Thoracic aorta (tissue), 2 donors: ENCODE measurements around the gene NDUFS1. TPM values are rescaled to one million over a fixed set of nuclear protein-coding genes. Genes with fewer than 3 reads are reported as not detected.

Source experiments
- ATAC-seq: fragments of 150-250 bp; one replicate; pipeline ENCODE4 v1.8.0; 2017; ENCODE audit warnings: low read depth; ENCODE audit not compliant: insufficient number of reproducible peaks, low FRiP score
- DNase-seq: peaks from one replicate; pipeline ENCODE4 v3.0.0-alpha.2; 2020; ENCODE audit warnings: low spot score
- H3K27ac ChIP-seq, 2 donors: fragments of 200-600 bp; sonication (generic); 1 replicate in 1 of 2; 2 replicates in 1 of 2; pipeline ENCODE4 v1.5.1; 2016; ENCODE audit warnings: mild to moderate bottlenecking in 2 of 2, moderate library complexity in 2 of 2
- H3K27me3 ChIP-seq: fragments of 200-600 bp; sonication (generic); replicated peaks from 2 replicates; pipeline ENCODE4 v1.6.0; 2016; ENCODE audit warnings: mild to moderate bottlenecking; ENCODE audit not compliant: insufficient read depth
- H3K36me3 ChIP-seq: fragments of 200-600 bp; sonication (generic); one replicate; pipeline ENCODE4 v1.5.1; 2016
- H3K4me1 ChIP-seq, 2 donors: fragments of 200-600 bp; sonication (generic); 1 replicate in 1 of 2; 2 replicates in 1 of 2; pipeline versions ENCODE4 v1.5.1 to v1.6.0; 2016; ENCODE audit warnings: low read depth in 2 of 2, mild to moderate bottlenecking in 1 of 2; ENCODE audit not compliant: control insufficient read depth in 1 of 2
- H3K4me3 ChIP-seq: fragments of 200-600 bp; sonication (generic); 2 replicates; pipeline ENCODE4 v1.5.1; 2016; ENCODE audit warnings: mild to moderate bottlenecking
- H3K9me3 ChIP-seq: fragments of 200-600 bp; sonication (generic); 2 replicates; pipeline ENCODE4 v1.5.1; 2016
- CTCF ChIP-seq: fragments of 200-600 bp; sonication (generic); IDR thresholded peaks from one replicate; pipeline ENCODE4 v1.5.1; 2019; ENCODE audit warnings: antibody characterized with exemption
- total RNA-seq, 2 donors: library from RNA; depleted of rRNA; stranded (reverse); fragments of >200 nt; gene quantifications; one replicate each; pipeline versions ENCODE4 v1.1.0 to v1.2.3, GENCODE V29; 2016

Gene NDUFS1
- total RNA-seq, 2 donors from 2014 or later: 63.0 to 115 TPM

- Histone ChIP-seq H3K4me3 (no peak overlapping the region), H3K27ac (no peak overlapping the region), H3K4me1 (peaks cover 0 to 4% of the 10 kb centered on the region in 2 donors), H3K27me3 (no peaks in the 10 kb centered on the region), H3K9me3 (no peaks in the 10 kb centered on the region), H3K36me3 (no peaks in the 10 kb centered on the region)
- ATAC-seq: no peak
- DNase-seq: no peak
- no peak for TF ChIP-seq CTCF
Observed at GRCh38 chr2:206075113-206075512, 84.1 kb downstream of the NDUFS1 start.

GRCh38 chr2:206071807-206072206, 87.4 kb downstream of the NDUFS1 start:
- Histone ChIP-seq H3K27ac (no peak overlapping the region), H3K4me1 (no peaks in the 10 kb centered on the region), H3K9me3 (no peaks in the 10 kb centered on the region), H3K27me3 (no peaks in the 10 kb centered on the region), H3K36me3 (no peaks in the 10 kb centered on the region), H3K4me3 (no peak overlapping the region)
- TF ChIP-seq CTCF: no peak
- DNase-seq: no peak
- ATAC-seq: no peak

GRCh38 chr2:206069417-206069816, 89.8 kb downstream of the NDUFS1 start:
- H3K9me3 ChIP-seq: no peaks in the 10 kb centered on the region
- ATAC-seq (no peak), DNase-seq (no peak)
- H3K36me3 ChIP-seq: no peaks in the 10 kb centered on the region
- no peaks in the 10 kb centered on the region for H3K27me3 ChIP-seq
- no peak for TF ChIP-seq CTCF
- no peak overlapping the region for H3K4me3 ChIP-seq
- H3K4me1 ChIP-seq: no peaks in the 10 kb centered on the region
- no peak overlapping the region for H3K27ac ChIP-seq

GRCh38 chr2:206068207-206068606, 91.0 kb downstream of the NDUFS1 start:
- Histone ChIP-seq H3K4me3 (no peak overlapping the region), H3K36me3 (no peaks in the 10 kb centered on the region), H3K4me1 (no peaks in the 10 kb centered on the region), H3K27ac (no peak overlapping the region), H3K9me3 (no peaks in the 10 kb centered on the region), H3K27me3 (no peaks in the 10 kb centered on the region)
- TF ChIP-seq CTCF: no peak
- DNase-seq (no peak), ATAC-seq (no peak)

Other genes with a start within 250 kb of the NDUFS1 start
- 10 to 100 TPM; 24.4 to 25.5 TPM for gene INO80D, start 73.3 kb downstream of the NDUFS1 start, total RNA-seq
- gene EEF1B2, start 451 bp upstream of the NDUFS1 start, total RNA-seq: 100 to 1,000 TPM; 123 to 215 TPM
- 10 to 100 TPM; 12.7 to 18.3 TPM for gene ZDBF2, start 115.2 kb upstream of the NDUFS1 start, total RNA-seq